HEK293 (cell line): Measurements from ENCODE around the gene ISG15.
A peak's percentile ranks its signal among the peaks of the same experiment; 100 is the strongest.

Experiments used
- GLIS2 ChIP-seq: fragments of 450-650 bp; formaldehyde crosslinking; IDR thresholded peaks from 2 replicates; pipeline ENCODE4 v1.5.1; 2016; ENCODE audit warnings: missing biosample characterization, missing genetic modification characterization
- KLF17 ChIP-seq: fragments of 450-650 bp; formaldehyde crosslinking; IDR thresholded peaks from 2 replicates; pipeline ENCODE4 v1.5.1; 2016; ENCODE audit warnings: missing biosample characterization, missing genetic modification characterization
- KLF7 ChIP-seq: fragments of 450-650 bp; formaldehyde crosslinking; IDR thresholded peaks from 2 replicates; pipeline ENCODE4 v1.5.1; 2016; ENCODE audit warnings: missing biosample characterization, missing genetic modification characterization, borderline replicate concordance
- MZF1 ChIP-seq: fragments of 450-650 bp; formaldehyde crosslinking; IDR thresholded peaks from 2 replicates; pipeline ENCODE4 v1.5.1; 2017; ENCODE audit warnings: missing biosample characterization, missing genetic modification characterization, borderline replicate concordance
- YY2 ChIP-seq: fragments of 450-650 bp; formaldehyde crosslinking; IDR thresholded peaks from 2 replicates; pipeline ENCODE4 v1.5.1; 2016; ENCODE audit warnings: missing biosample characterization, missing genetic modification characterization
- ZBTB1 ChIP-seq: fragments of 450-650 bp; formaldehyde crosslinking; IDR thresholded peaks from 2 replicates; pipeline ENCODE4 v1.5.1; 2016; ENCODE audit warnings: missing biosample characterization, missing genetic modification characterization
- ZBTB6 ChIP-seq: fragments of 450-650 bp; formaldehyde crosslinking; IDR thresholded peaks from 2 replicates; pipeline ENCODE4 v1.5.1; 2017; ENCODE audit warnings: missing biosample characterization, missing genetic modification characterization
- ZFP37 ChIP-seq: fragments of 450-650 bp; formaldehyde crosslinking; IDR thresholded peaks from 2 replicates; pipeline ENCODE4 v1.5.1; 2016; ENCODE audit warnings: missing biosample characterization, missing genetic modification characterization
- ZNF121 ChIP-seq: fragments of 450-650 bp; formaldehyde crosslinking; IDR thresholded peaks from 2 replicates; pipeline ENCODE4 v1.5.1; 2016; ENCODE audit warnings: missing biosample characterization, missing genetic modification characterization
- ZNF146 ChIP-seq: fragments of 450-650 bp; formaldehyde crosslinking; IDR thresholded peaks from 2 replicates; pipeline ENCODE4 v1.5.1; 2016; ENCODE audit warnings: missing biosample characterization, missing genetic modification characterization
- ZNF24 ChIP-seq: fragments of 450-650 bp; formaldehyde crosslinking; IDR thresholded peaks from 2 replicates; pipeline ENCODE4 v1.5.1; 2016; ENCODE audit warnings: missing biosample characterization, missing genetic modification characterization
- ZNF266 ChIP-seq: fragments of 450-650 bp; formaldehyde crosslinking; IDR thresholded peaks from 2 replicates; pipeline ENCODE4 v1.5.1; 2016; ENCODE audit warnings: missing biosample characterization, missing genetic modification characterization, low read depth
- ZNF280D ChIP-seq: fragments of 450-650 bp; formaldehyde crosslinking; IDR thresholded peaks from 2 replicates; pipeline ENCODE4 v1.5.1; 2016; ENCODE audit warnings: missing biosample characterization, missing genetic modification characterization
- ZNF292 ChIP-seq: fragments of 450-650 bp; formaldehyde crosslinking; IDR thresholded peaks from 2 replicates; pipeline ENCODE4 v1.5.1; 2016; ENCODE audit warnings: low read depth, missing biosample characterization, missing genetic modification characterization, borderline replicate concordance
- ZNF37A ChIP-seq: fragments of 450-650 bp; IDR thresholded peaks from 2 replicates; pipeline ENCODE4 v1.5.1; 2018; ENCODE audit warnings: missing biosample characterization, missing genetic modification characterization
- ZNF501 ChIP-seq: fragments of 450-650 bp; formaldehyde crosslinking; IDR thresholded peaks from 2 replicates; pipeline ENCODE4 v1.5.1; 2016; ENCODE audit warnings: missing biosample characterization, missing genetic modification characterization
- ZNF561 ChIP-seq: fragments of 450-650 bp; IDR thresholded peaks from 2 replicates; pipeline ENCODE4 v1.5.1; 2018; ENCODE audit warnings: missing biosample characterization, missing genetic modification characterization, borderline replicate concordance
- ZNF600 ChIP-seq: fragments of 450-650 bp; formaldehyde crosslinking; IDR thresholded peaks from 2 replicates; pipeline ENCODE4 v1.5.1; 2016; ENCODE audit warnings: missing biosample characterization, missing genetic modification characterization
- ZNF645 ChIP-seq: fragments of 450-650 bp; formaldehyde crosslinking; IDR thresholded peaks from 2 replicates; pipeline ENCODE4; 2016; ENCODE audit warnings: missing biosample characterization, missing genetic modification characterization
- ZNF654 ChIP-seq: fragments of 450-650 bp; formaldehyde crosslinking; IDR thresholded peaks from 2 replicates; pipeline ENCODE4 v1.5.1; 2016; ENCODE audit warnings: low read depth, missing biosample characterization, missing genetic modification characterization
- ZNF768 ChIP-seq: fragments of 450-650 bp; formaldehyde crosslinking; IDR thresholded peaks from 2 replicates; pipeline ENCODE4 v1.5.1; 2018; ENCODE audit warnings: missing biosample characterization, mild to moderate bottlenecking, missing genetic modification characterization
- ZNF777 ChIP-seq: fragments of 450-650 bp; formaldehyde crosslinking; IDR thresholded peaks from 2 replicates; pipeline ENCODE4 v1.5.1; 2017; ENCODE audit warnings: missing biosample characterization, missing genetic modification characterization, borderline replicate concordance
- TF ChIP-seq, protein P1 (sequence below): fragments of 450-650 bp; formaldehyde crosslinking; IDR thresholded peaks from 2 replicates; pipeline ENCODE4 v1.5.1; 2016; ENCODE audit warnings: missing biosample characterization, missing genetic modification characterization
- TF ChIP-seq, protein P2 (sequence below): fragments of 450-650 bp; formaldehyde crosslinking; IDR thresholded peaks from 2 replicates; pipeline ENCODE4 v1.5.1; 2017; ENCODE audit warnings: missing biosample characterization, missing genetic modification characterization
- TF ChIP-seq, protein P3 (sequence below): fragments of 450-650 bp; formaldehyde crosslinking; IDR thresholded peaks from 2 replicates; pipeline ENCODE4 v1.5.1; 2016; ENCODE audit warnings: missing biosample characterization, missing genetic modification characterization
- TF ChIP-seq, protein P4 (sequence below): fragments of 450-650 bp; formaldehyde crosslinking; IDR thresholded peaks from 2 replicates; pipeline ENCODE4 v1.5.1; 2016; ENCODE audit warnings: missing biosample characterization, missing genetic modification characterization

Gene ISG15

DNA sequence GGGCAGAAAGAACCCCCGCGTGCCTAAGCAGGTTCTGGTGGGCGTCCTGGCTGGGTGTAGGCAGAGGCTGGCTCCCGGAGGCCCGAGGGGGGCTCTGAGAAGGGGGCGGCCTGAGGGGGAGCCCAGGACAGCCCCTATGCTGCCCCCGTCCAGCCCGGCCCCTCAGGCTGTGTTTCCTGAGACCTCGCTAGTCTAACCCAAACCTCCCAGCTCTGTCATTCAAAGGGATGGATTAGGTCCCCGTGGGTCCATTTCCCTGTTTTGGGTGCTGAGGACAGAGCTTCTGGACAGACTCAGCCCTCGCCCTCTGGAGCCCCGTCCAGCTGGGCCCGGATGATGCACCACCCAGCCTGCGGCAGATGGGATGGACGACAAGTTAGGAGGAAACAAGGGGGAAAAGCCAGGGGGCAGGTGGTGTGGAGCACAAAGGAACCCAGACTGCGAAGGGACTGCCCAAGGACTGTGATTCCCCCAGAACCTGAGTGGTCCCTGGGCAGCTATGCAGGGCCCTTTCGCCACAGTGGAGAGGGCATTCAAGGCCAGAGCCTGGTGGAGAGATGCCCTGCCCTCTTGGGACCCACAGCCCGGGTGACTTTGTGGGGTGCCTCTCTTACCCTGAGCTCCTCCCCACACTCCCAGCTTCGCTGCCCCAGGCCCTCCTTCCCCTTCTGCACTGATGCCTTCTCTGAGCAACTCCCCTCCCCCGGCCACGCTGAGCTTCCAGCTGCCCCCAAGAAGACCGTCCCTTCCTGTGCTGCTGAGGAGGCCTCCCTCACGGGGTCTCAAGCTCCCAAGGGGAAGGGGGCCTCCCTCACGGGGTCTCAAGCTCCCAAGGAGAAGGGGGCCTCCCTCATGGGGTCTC, 16.2 kb upstream of the ISG15 start (continued):
- TF ChIP-seq, protein P1, sequence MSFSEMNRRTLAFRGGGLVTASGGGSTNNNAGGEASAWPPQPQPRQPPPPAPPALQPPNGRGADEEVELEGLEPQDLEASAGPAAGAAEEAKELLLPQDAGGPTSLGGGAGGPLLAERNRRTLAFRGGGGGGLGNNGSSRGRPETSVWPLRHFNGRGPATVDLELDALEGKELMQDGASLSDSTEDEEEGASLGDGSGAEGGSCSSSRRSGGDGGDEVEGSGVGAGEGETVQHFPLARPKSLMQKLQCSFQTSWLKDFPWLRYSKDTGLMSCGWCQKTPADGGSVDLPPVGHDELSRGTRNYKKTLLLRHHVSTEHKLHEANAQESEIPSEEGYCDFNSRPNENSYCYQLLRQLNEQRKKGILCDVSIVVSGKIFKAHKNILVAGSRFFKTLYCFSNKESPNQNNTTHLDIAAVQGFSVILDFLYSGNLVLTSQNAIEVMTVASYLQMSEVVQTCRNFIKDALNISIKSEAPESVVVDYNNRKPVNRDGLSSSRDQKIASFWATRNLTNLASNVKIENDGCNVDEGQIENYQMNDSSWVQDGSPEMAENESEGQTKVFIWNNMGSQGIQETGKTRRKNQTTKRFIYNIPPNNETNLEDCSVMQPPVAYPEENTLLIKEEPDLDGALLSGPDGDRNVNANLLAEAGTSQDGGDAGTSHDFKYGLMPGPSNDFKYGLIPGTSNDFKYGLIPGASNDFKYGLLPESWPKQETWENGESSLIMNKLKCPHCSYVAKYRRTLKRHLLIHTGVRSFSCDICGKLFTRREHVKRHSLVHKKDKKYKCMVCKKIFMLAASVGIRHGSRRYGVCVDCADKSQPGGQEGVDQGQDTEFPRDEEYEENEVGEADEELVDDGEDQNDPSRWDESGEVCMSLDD (tag by site-specific recombination): peak; percentile 79
- no peak for TF ChIP-seq ZNF777 (tag by site-specific recombination)
- no peak for TF ChIP-seq ZNF37A (tag by site-specific recombination)
- no peak for TF ChIP-seq YY2 (tag by site-specific recombination)
- TF ChIP-seq ZNF654 (tag by site-specific recombination): no peak
- TF ChIP-seq ZFP37 (tag by site-specific recombination): no peak
- no peak for TF ChIP-seq ZNF24 (tag by site-specific recombination)
- no peak for TF ChIP-seq ZNF146 (tag by site-specific recombination)
- TF ChIP-seq, protein P2, sequence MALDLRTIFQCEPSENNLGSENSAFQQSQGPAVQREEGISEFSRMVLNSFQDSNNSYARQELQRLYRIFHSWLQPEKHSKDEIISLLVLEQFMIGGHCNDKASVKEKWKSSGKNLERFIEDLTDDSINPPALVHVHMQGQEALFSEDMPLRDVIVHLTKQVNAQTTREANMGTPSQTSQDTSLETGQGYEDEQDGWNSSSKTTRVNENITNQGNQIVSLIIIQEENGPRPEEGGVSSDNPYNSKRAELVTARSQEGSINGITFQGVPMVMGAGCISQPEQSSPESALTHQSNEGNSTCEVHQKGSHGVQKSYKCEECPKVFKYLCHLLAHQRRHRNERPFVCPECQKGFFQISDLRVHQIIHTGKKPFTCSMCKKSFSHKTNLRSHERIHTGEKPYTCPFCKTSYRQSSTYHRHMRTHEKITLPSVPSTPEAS (tag by site-specific recombination): no peak
- TF ChIP-seq, protein P3, sequence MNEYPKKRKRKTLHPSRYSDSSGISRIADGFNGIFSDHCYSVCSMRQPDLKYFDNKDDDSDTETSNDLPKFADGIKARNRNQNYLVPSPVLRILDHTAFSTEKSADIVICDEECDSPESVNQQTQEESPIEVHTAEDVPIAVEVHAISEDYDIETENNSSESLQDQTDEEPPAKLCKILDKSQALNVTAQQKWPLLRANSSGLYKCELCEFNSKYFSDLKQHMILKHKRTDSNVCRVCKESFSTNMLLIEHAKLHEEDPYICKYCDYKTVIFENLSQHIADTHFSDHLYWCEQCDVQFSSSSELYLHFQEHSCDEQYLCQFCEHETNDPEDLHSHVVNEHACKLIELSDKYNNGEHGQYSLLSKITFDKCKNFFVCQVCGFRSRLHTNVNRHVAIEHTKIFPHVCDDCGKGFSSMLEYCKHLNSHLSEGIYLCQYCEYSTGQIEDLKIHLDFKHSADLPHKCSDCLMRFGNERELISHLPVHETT (tag by site-specific recombination): peak; percentile 64; the same call in 1 of the 2 replicates
- TF ChIP-seq ZNF292 (tag by site-specific recombination): no peak
- TF ChIP-seq ZNF121 (tag by site-specific recombination): no peak
- no peak for TF ChIP-seq ZNF561 (tag by site-specific recombination)
- no peak for TF ChIP-seq ZNF266 (tag by site-specific recombination)
- TF ChIP-seq MZF1 (tag by site-specific recombination): no peak
- no peak for TF ChIP-seq ZBTB6 (tag by site-specific recombination)
- TF ChIP-seq, protein P4, sequence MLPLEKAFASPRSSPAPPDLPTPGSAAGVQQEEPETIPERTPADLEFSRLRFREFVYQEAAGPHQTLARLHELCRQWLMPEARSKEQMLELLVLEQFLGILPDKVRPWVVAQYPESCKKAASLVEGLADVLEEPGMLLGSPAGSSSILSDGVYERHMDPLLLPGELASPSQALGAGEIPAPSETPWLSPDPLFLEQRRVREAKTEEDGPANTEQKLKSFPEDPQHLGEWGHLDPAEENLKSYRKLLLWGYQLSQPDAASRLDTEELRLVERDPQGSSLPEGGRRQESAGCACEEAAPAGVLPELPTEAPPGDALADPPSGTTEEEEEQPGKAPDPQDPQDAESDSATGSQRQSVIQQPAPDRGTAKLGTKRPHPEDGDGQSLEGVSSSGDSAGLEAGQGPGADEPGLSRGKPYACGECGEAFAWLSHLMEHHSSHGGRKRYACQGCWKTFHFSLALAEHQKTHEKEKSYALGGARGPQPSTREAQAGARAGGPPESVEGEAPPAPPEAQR (tag by site-specific recombination): no peak
- peak; percentile 37; the same call in 1 of the 2 replicates for TF ChIP-seq ZNF501 (tag by site-specific recombination)
- TF ChIP-seq ZBTB1 (tag by site-specific recombination): no peak
- no peak for TF ChIP-seq KLF7
- peak; percentile 89 for TF ChIP-seq ZNF600 (tag by site-specific recombination)
- no peak for TF ChIP-seq KLF17 (tag by site-specific recombination)
- TF ChIP-seq ZNF768 (tag by site-specific recombination): no peak
- TF ChIP-seq ZNF280D (tag by site-specific recombination): no peak
- TF ChIP-seq GLIS2 (tag by site-specific recombination): no peak
- TF ChIP-seq ZNF645 (tag by site-specific recombination): no peak
